B cell (primary cell): ENCODE data around the gene RBM26. TPM values are rescaled to one million over a fixed set of nuclear protein-coding genes. Genes with fewer than 3 reads are reported as not detected.

ENCODE experiments used
- ATAC-seq: fragments of 200-7000 bp; cut with Tn5 transposase; one replicate; pipeline ENCODE4 v1.10.0; 2021; ENCODE audit warnings: low read depth, mild to moderate bottlenecking, moderate number of reproducible peaks, moderate library complexity
- CTCF ChIA-PET: fragments of 350-600 bp; sonication (Branson Sonifier 250); formaldehyde crosslinking; loops from one replicate; lab custom pipeline; 2021; ENCODE audit warnings: antibody characterized with exemption, inconsistent platforms; lab: Charles Lee
- POLR2A ChIA-PET: fragments of 350-600 bp; sonication (Branson Sonifier 250); formaldehyde crosslinking; loops from one replicate; lab custom pipeline; 2021; ENCODE audit warnings: antibody characterized with exemption; lab: Charles Lee
- DNase-seq: peaks from one replicate; pipeline ENCODE4 v3.0.0; 2013
- H2AFZ ChIP-seq: 2 replicates; pipeline ENCODE4 v1.6.1; 2012; ENCODE audit warnings: mild to moderate bottlenecking, low read depth, low read length; ENCODE audit not compliant: insufficient read depth, poor library complexity, severe bottlenecking
- H3K27ac ChIP-seq, 2 donors: 1 replicate in 1 of 2; 2 replicates in 1 of 2; pipeline ENCODE4 v1.5.1; 2012 to 2013; ENCODE audit warnings: low read length in 2 of 2, mild to moderate bottlenecking in 2 of 2, moderate library complexity in 1 of 2
- H3K27me3 ChIP-seq, 4 experiments: fragments of 200-600 bp in 1 of 4; sonication (generic) in 1 of 4; replicated peaks in 1 of 4; 1 replicate in 2 of 4; 2 replicates in 2 of 4; pipeline versions ENCODE4 v1.6.1 to v1.7.0; 2013 to 2016; ENCODE audit warnings: low read length in 3 of 4, mild to moderate bottlenecking in 2 of 4, mixed read lengths in 1 of 4, moderate library complexity in 1 of 4; ENCODE audit not compliant: insufficient read depth in 4 of 4, control insufficient read depth in 3 of 4; ENCODE audit errors: control extremely low read depth in 1 of 4
- H3K36me3 ChIP-seq, 2 experiments: replicated peaks in 1 of 2; 1 replicate in 1 of 2; 2 replicates in 1 of 2; pipeline versions ENCODE4 v1.6.1 to v1.7.1; 2013; ENCODE audit warnings: low read length in 1 of 2; ENCODE audit not compliant: insufficient read depth in 2 of 2, control insufficient read depth in 1 of 2; ENCODE audit errors: control extremely low read depth in 1 of 2, extremely low read depth in 1 of 2
- H3K4me1 ChIP-seq, 2 donors: fragments of 200-600 bp in 1 of 2; sonication (generic) in 1 of 2; 1 replicate in 1 of 2; 2 replicates in 1 of 2; pipeline versions ENCODE4 v1.5.1 to v1.6.1; 2013 to 2017; ENCODE audit warnings: low read length in 2 of 2; ENCODE audit not compliant: control insufficient read depth in 2 of 2, insufficient read depth in 2 of 2
- H3K4me2 ChIP-seq: replicated peaks from 2 replicates; pipeline ENCODE3; 2012; ENCODE audit warnings: mild to moderate bottlenecking, low read depth, low read length; ENCODE audit not compliant: poor library complexity, severe bottlenecking
- H3K4me3 ChIP-seq, 5 experiments: fragments of 200-600 bp in 1 of 5; sonication (generic) in 1 of 5; 1 replicate in 3 of 5; 2 replicates in 2 of 5; pipeline versions ENCODE4 v1.5.1 to v1.7.0; 2011 to 2016; ENCODE audit warnings: low read length in 4 of 5, mild to moderate bottlenecking in 4 of 5, low read depth in 2 of 5, control low read depth in 1 of 5, moderate library complexity in 1 of 5; ENCODE audit not compliant: insufficient read depth in 1 of 5; ENCODE audit errors: control extremely low read depth in 1 of 5, extremely low read depth in 1 of 5
- H3K79me2 ChIP-seq: fragments of 200-600 bp; sonication (generic); one replicate; pipeline ENCODE4 v1.6.0; 2016; ENCODE audit warnings: low read length; ENCODE audit not compliant: control insufficient read depth, insufficient read depth
- H3K9ac ChIP-seq: fragments of 200-600 bp; sonication (generic); 2 replicates; pipeline ENCODE4 v1.6.1; 2017; ENCODE audit warnings: mild to moderate bottlenecking, low read length, moderate library complexity
- H3K9me3 ChIP-seq, 3 donors: one replicate each; pipeline versions ENCODE4 v1.6.1 to v1.7.1; 2013; ENCODE audit warnings: low read length in 2 of 3; ENCODE audit not compliant: control insufficient read depth in 2 of 3, insufficient read depth in 1 of 3; ENCODE audit errors: control extremely low read depth in 1 of 3
- H4K20me1 ChIP-seq: 2 replicates; pipeline ENCODE4 v1.6.0; 2012; ENCODE audit warnings: mild to moderate bottlenecking, low read length; ENCODE audit not compliant: insufficient read depth, control insufficient read depth, poor library complexity, severe bottlenecking
- H3K27ac Mint-ChIP-seq: one replicate; pipeline ENCODE4 v1.8.0; 2021; ENCODE audit warnings: mixed read lengths
- H3K27me3 Mint-ChIP-seq: one replicate; pipeline ENCODE4 v1.8.0; 2021; ENCODE audit warnings: mixed read lengths
- H3K4me1 Mint-ChIP-seq: one replicate; pipeline ENCODE4 v1.8.0; 2021; ENCODE audit warnings: mixed read lengths
- H3K4me3 Mint-ChIP-seq: one replicate; pipeline ENCODE4 v1.8.0; 2021; ENCODE audit warnings: mixed read lengths
- H3K9me3 Mint-ChIP-seq: one replicate; pipeline ENCODE4 v1.8.0; 2022; ENCODE audit warnings: mixed read lengths; ENCODE audit not compliant: insufficient read depth
- CTCF ChIP-seq: fragments of 200-600 bp; IDR thresholded peaks from one replicate; pipeline ENCODE4 v1.8.0; 2022; ENCODE audit warnings: antibody characterized with exemption, mild to moderate bottlenecking
- EZH2 ChIP-seq: IDR thresholded peaks from 2 replicates; pipeline ENCODE4 v1.6.1; 2012; ENCODE audit warnings: borderline replicate concordance, low read depth, mild to moderate bottlenecking, moderate library complexity, low read length; ENCODE audit not compliant: insufficient read depth, poor library complexity, severe bottlenecking
- WGBS: methylation state at CpG from one replicate; pipeline ENCODE4 v1.1.5; 2013; ENCODE audit warnings: missing lambda C conversion rate; ENCODE audit not compliant: insufficient coverage; 5-methylcytosine and 5-hydroxymethylcytosine counted together
- intact Hi-C: fragments of 100-400 bp; cut with micrococcal nuclease; formaldehyde crosslinking; loops from one replicate; pipeline ENCODE4 v1.10.0; 2022
- polyA plus RNA-seq: library from polyadenylated mRNA; depleted of rRNA; stranded (reverse); fragments of >200 nt; gene quantifications from 2 replicates; pipeline ENCODE4 v1.2.3, GENCODE V29; 2012
- total RNA-seq, 2 donors: library from RNA; stranded (reverse); fragments of 120-200 nt in 1 of 2; gene quantifications; 1 replicate in 1 of 2; 2 replicates in 1 of 2; pipeline versions ENCODE4 v1.2.3 to v1.2.4, GENCODE V29; 2013 to 2022

The RBM26 gene
- total and polyA plus RNA-seq, 2 donors (not counting 1 experiment from before 2014, with no cell fraction given): 34.5 to 159 TPM

DNA sequence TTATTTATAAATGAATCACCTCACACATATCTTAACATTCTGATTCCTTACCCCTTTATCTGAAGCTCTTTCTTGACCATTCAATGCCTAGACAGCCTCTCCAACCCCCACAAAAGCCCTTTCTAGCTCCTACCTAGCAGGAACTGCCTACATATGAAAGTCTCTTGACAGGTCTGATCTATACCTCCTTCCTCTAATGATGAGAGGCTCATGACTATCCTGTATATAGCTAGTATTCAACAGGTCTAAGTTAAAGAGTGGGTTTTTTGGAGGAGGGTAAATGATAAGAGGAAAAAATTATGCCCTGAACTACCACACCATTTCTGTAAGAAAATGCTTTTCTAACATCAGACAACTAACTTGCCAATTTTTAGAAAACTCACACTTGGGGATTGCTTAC lies 47.0 kb downstream of the RBM26 start:
- ChIA-PET CTCF (no interaction called here), POLR2A (no interaction called here)
- Mint-ChIP-seq H3K4me3 (no peak overlapping the region), H3K4me1 (peaks cover 13% of the 10 kb centered on the region), H3K27ac (peak overlapping the region; percentile 64), H3K9me3 (no peaks in the 10 kb centered on the region), H3K27me3 (no peaks in the 10 kb centered on the region)
- no peaks in the 10 kb centered on the region for H4K20me1 ChIP-seq
- no peak overlapping the region for H3K4me3 ChIP-seq
- peaks cover 0 to 5% of the 10 kb centered on the region in 2 donors for H3K4me1 ChIP-seq
- H3K27me3 ChIP-seq: no peaks in the 10 kb centered on the region
- TF ChIP-seq CTCF (no peak), EZH2 (no peak)
- H3K4me2 ChIP-seq: no peak overlapping the region
- peaks cover 18 to 76% of the 10 kb centered on the region in 2 experiments for H3K36me3 ChIP-seq
- intact Hi-C loops: loop anchor here (5.0 kb wide), 1 partner anchor 33 kb away; no protein-coding TSS in a partner anchor
- DNase-seq (no peak), ATAC-seq (no peak)
- H3K79me2 ChIP-seq: peaks cover 24% of the 10 kb centered on the region
- no peak overlapping the region for H3K9ac ChIP-seq
- H3K9me3 ChIP-seq: no peaks in the 10 kb centered on the region
- no peak overlapping the region for H3K27ac ChIP-seq
- no peak overlapping the region for H2AFZ ChIP-seq

DNA sequence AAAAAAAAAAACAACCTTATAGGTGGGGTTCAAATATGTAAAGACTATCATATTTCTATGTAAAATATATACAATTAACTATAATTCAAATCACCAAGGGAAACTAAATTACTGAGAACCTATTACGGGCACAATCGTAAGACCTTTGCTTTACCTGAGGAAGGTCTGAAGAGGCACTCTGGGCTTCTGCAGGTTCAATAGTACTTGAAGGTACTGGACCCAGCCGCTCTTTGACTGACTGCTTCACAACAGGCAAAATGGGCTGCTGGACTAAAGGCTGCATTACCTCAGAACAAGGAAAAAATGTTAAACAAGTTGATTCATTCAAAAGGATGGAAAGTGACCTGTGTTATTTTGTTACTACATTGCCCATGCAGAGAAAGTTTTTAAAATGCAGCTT lies 51.8 kb downstream of the RBM26 start:
- H3K79me2 ChIP-seq: peaks cover 5% of the 10 kb centered on the region
- no peaks in the 10 kb centered on the region for H3K27me3 Mint-ChIP-seq
- no peaks in the 10 kb centered on the region for H4K20me1 ChIP-seq
- intact Hi-C loops: loop anchor here (2.0 kb wide), 1 partner anchor 15 kb away; no protein-coding TSS in a partner anchor
- H3K4me3 Mint-ChIP-seq: no peak overlapping the region
- WGBS: 100% methylated on average over 2 of the region's 3 CpGs
- ChIA-PET POLR2A (no interaction called here), CTCF (interaction anchor here (1.3 to 1.8 kb wide), 2 partner anchors 37 kb away, joined by 4 to 7 read pairs; no protein-coding TSS in a partner anchor)
- no peaks in the 10 kb centered on the region for H3K9me3 ChIP-seq
- no peak overlapping the region for H3K9ac ChIP-seq
- no peak overlapping the region for H3K4me3 ChIP-seq
- no peaks in the 10 kb centered on the region for H3K27me3 ChIP-seq
- H3K27ac ChIP-seq: no peak overlapping the region
- no peaks in the 10 kb centered on the region for H3K9me3 Mint-ChIP-seq
- H3K36me3 ChIP-seq: peaks cover 12 to 77% of the 10 kb centered on the region in 2 experiments
- DNase-seq: no peak
- no peak overlapping the region for H3K27ac Mint-ChIP-seq
- no peak for TF ChIP-seq EZH2
- no peak overlapping the region for H3K4me2 ChIP-seq
- H3K4me1 Mint-ChIP-seq: no peaks in the 10 kb centered on the region
- no peaks in the 10 kb centered on the region for H3K4me1 ChIP-seq
- ATAC-seq: no peak
- no peak overlapping the region for H2AFZ ChIP-seq
